ENCODE data around the gene TRAPPC8.
"Not testable (repeated sequence)": the region's sequence is repeated elsewhere in the genome, so short reads cannot be mapped to it uniquely, and the experiment has no call there.

The TRAPPC8 gene

DNA sequence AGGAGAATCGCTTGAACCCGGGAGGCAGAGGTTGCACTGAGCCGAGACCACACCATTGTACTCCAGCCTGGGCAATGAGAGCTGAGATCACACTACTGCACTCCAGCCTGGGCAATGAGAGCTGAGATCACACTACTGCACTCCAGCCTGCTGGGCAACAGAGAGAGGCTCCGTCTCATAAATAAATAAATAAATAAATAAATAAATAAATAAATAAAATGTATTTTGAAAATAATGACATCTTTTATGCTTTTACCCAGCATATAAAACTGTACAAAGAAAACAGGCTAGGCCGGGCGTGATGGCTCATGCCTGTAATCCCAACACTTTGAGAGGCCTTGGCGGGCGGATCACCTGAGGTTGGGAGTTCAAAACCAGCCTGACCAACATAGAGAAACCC is 8.2 kb downstream of the TRAPPC8 start:
- H3K27me3 ChIP-seq (ENCODE audit: control insufficient read depth, insufficient read depth, low read length); H3K4me1 ChIP-seq (ENCODE audit: control insufficient read depth, insufficient read depth, low read length); H3K4me3 ChIP-seq (ENCODE audit: low read depth, low read length); H3K9me3 ChIP-seq (ENCODE audit: control insufficient read depth, insufficient read depth, low read length); H3K36me3 ChIP-seq (ENCODE audit: control insufficient read depth, insufficient read depth, low read length); H3K9ac ChIP-seq (ENCODE audit: low read depth, low read length): not testable (repeated sequence)

DNA sequence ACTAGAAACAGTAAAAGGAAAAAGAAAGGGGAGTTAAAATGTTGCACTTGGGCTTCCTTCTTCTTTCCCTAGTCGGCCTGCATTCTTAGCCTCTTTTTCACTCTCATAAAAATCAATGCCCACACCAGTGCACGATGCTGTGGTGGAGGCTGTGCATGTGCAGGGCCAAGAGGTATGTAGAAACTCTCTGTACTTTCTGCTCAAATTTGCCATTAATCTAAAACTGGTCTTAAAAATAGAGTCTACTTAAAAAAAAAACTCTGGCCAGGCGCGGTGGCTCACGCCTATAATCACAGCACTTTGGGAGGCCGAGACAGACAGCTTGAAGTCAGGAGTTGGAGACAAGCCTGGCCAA is 11.1 kb downstream of the TRAPPC8 start:
- no peaks in the 10 kb centered on the region for H3K4me1 ChIP-seq (ENCODE audit: control insufficient read depth, insufficient read depth, low read length)
- no peaks in the 10 kb centered on the region for H3K9me3 ChIP-seq (ENCODE audit: control insufficient read depth, insufficient read depth, low read length)
- peaks cover 7% of the 10 kb centered on the region for H3K36me3 ChIP-seq (ENCODE audit: control insufficient read depth, insufficient read depth, low read length)
- no peak overlapping the region for H3K4me3 ChIP-seq (ENCODE audit: low read depth, low read length)
- H3K9ac ChIP-seq (ENCODE audit: low read depth, low read length) = no peak overlapping the region
- no peaks in the 10 kb centered on the region for H3K27me3 ChIP-seq (ENCODE audit: control insufficient read depth, insufficient read depth, low read length)

DNA sequence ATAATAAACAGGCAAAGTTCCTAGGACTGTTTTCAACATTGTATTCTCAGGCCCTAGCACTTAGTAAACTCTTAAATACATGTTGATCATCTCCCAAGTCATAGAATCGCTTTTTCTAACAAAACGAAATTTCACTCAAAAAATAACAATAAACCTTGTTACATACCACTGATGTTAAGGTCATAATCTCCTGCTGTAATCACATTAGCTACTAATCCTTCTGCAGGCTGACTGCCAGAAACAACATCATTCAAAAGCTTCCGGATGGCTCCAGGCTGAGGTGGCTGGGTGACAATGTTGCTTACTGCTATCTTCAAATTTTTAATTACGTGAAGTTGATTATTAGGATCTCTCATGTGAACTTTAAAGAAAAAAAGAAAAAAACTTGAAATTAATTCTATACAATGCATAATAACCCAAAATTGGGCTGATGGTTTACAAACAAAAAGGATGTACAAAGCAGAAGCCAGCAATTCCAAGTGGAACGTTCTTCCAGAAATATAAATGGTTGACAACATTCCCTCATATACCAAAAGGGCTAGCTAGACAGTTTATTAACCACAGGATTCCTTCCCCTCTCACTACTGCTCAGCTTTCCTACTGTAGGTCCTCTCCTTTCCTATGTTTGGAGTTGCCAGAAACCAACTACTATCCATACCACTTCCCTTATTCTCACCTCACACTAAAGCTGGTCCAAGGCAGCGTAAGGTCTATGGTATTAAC is 11.6 kb downstream of the TRAPPC8 start:
- Histone ChIP-seq H3K4me1 (ENCODE audit: control insufficient read depth, insufficient read depth, low read length) (no peaks in the 10 kb centered on the region), H3K9ac (ENCODE audit: low read depth, low read length) (no peak overlapping the region), H3K4me3 (ENCODE audit: low read depth, low read length) (no peak overlapping the region), H3K27me3 (ENCODE audit: control insufficient read depth, insufficient read depth, low read length) (no peaks in the 10 kb centered on the region), H3K36me3 (ENCODE audit: control insufficient read depth, insufficient read depth, low read length) (peaks cover 7% of the 10 kb centered on the region), H3K9me3 (ENCODE audit: control insufficient read depth, insufficient read depth, low read length) (no peaks in the 10 kb centered on the region)

DNA sequence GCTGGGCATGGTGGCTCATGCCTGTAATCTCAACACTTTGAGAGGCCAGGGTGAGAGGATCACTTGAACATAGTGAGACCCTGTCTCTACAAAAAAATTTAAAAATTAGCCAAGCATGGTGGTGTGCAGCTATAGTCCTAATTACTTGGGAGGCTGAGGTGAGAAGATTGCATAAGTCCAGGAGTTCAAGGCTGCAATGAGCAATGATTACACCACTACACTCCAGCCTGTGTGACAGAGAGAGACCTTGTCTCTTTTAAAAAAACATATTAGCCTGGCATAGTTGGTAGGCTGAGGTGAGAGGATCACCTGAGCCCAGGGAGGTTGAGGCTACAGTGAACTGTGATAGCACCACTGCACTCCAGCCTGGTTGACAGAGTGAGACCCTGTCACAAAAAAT is 13.7 kb downstream of the TRAPPC8 start:
- Histone ChIP-seq H3K9me3 (ENCODE audit: control insufficient read depth, insufficient read depth, low read length) (no peaks in the 10 kb centered on the region), H3K9ac (ENCODE audit: low read depth, low read length) (no peak overlapping the region), H3K4me1 (ENCODE audit: control insufficient read depth, insufficient read depth, low read length) (no peaks in the 10 kb centered on the region), H3K27me3 (ENCODE audit: control insufficient read depth, insufficient read depth, low read length) (no peaks in the 10 kb centered on the region), H3K4me3 (ENCODE audit: low read depth, low read length) (no peak overlapping the region), H3K36me3 (ENCODE audit: control insufficient read depth, insufficient read depth, low read length) (peaks cover 3% of the 10 kb centered on the region)

DNA sequence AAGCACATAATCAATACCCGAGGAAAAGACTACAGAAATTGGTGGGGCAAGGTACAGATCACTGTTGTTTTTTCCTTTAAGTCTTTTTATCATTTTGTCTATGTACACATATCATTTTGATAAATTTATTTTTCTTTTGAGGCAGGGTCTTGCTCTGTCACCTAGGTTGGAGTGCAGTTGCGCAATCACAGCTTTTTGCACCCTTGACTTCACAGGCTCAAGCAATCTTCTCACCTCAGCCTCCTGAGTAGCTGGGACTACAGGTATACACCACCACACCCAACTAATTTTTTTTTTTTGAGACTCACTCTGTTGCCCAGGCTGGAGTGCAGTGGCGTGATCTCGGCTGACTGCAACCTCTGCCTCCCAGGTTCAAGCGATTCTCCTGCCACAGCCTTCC is 15.9 kb downstream of the TRAPPC8 start:
- not testable (repeated sequence) for H3K27me3 ChIP-seq (ENCODE audit: control insufficient read depth, insufficient read depth, low read length); H3K9ac ChIP-seq (ENCODE audit: low read depth, low read length); H3K9me3 ChIP-seq (ENCODE audit: control insufficient read depth, insufficient read depth, low read length); H3K4me3 ChIP-seq (ENCODE audit: low read depth, low read length); H3K36me3 ChIP-seq (ENCODE audit: control insufficient read depth, insufficient read depth, low read length); H3K4me1 ChIP-seq (ENCODE audit: control insufficient read depth, insufficient read depth, low read length)

DNA sequence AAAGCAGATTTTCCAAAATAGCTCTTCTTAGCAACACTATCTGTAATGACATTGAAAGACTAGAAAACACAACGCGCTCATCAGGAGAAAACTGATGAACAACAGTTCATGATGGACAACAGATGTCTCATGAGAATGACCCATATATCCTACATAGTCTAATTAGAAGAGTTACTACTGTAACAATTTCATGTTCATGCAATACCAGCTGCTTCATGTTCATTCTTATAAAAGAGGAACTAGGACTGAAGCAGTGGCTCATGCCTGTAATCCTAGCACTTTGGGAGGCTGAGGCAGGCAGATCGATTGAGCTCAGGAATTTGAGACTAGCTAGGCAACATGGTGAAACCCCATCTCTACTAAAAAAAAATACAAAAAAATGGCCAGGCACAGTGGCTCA is 22.7 kb downstream of the TRAPPC8 start:
- H3K4me3 ChIP-seq (ENCODE audit: low read depth, low read length) = no peak overlapping the region
- H3K4me1 ChIP-seq (ENCODE audit: control insufficient read depth, insufficient read depth, low read length) = no peaks in the 10 kb centered on the region
- H3K36me3 ChIP-seq (ENCODE audit: control insufficient read depth, insufficient read depth, low read length) = peaks cover 4% of the 10 kb centered on the region
- H3K27me3 ChIP-seq (ENCODE audit: control insufficient read depth, insufficient read depth, low read length) = no peaks in the 10 kb centered on the region
- H3K9me3 ChIP-seq (ENCODE audit: control insufficient read depth, insufficient read depth, low read length) = no peaks in the 10 kb centered on the region
- no peak overlapping the region for H3K9ac ChIP-seq (ENCODE audit: low read depth, low read length)

DNA sequence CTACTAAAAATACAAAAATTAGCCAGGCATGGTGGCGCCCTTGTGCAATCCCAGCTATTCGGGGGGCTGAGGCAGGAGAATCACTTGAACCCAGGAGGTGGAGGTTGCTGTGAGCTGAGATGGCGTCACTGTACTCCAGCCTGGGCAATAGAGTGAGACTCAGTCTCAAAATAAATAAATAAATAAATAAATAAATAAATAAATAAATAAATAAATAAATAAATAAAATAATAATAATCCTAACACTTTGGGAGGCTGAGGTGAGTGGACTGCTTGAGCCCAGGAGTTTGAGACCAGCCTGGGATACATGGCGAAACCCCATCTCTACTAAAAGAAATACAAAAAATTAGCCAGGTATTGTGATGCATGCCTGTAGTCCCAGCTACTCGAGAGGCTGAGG is 23.6 kb downstream of the TRAPPC8 start:
- H3K4me3 ChIP-seq (ENCODE audit: low read depth, low read length); H3K4me1 ChIP-seq (ENCODE audit: control insufficient read depth, insufficient read depth, low read length); H3K9ac ChIP-seq (ENCODE audit: low read depth, low read length); H3K27me3 ChIP-seq (ENCODE audit: control insufficient read depth, insufficient read depth, low read length); H3K9me3 ChIP-seq (ENCODE audit: control insufficient read depth, insufficient read depth, low read length); H3K36me3 ChIP-seq (ENCODE audit: control insufficient read depth, insufficient read depth, low read length): not testable (repeated sequence)

DNA sequence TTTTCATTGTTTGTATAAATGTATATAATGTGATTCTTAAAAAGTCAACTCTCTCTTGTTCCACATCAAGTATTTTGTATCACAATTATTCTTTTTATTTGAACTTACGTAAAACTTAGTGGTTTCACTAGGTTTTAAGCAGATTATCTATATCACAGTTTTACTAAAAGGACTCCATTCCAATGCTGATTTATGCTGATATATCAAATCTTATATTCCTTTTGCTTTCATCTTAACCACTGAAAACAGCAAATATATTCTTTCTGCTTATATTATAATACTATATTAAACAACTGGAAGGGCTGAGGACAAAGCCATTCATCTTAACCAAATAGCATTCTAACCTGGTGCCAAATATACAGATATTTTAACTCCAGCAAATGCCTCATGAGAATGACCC is 24.2 kb downstream of the TRAPPC8 start:
- no peaks in the 10 kb centered on the region for H3K9me3 ChIP-seq (ENCODE audit: control insufficient read depth, insufficient read depth, low read length)
- H3K4me3 ChIP-seq (ENCODE audit: low read depth, low read length) = no peak overlapping the region
- H3K4me1 ChIP-seq (ENCODE audit: control insufficient read depth, insufficient read depth, low read length) = no peaks in the 10 kb centered on the region
- no peak overlapping the region for H3K9ac ChIP-seq (ENCODE audit: low read depth, low read length)
- no peaks in the 10 kb centered on the region for H3K27me3 ChIP-seq (ENCODE audit: control insufficient read depth, insufficient read depth, low read length)
- H3K36me3 ChIP-seq (ENCODE audit: control insufficient read depth, insufficient read depth, low read length) = peaks cover 5% of the 10 kb centered on the region

DNA sequence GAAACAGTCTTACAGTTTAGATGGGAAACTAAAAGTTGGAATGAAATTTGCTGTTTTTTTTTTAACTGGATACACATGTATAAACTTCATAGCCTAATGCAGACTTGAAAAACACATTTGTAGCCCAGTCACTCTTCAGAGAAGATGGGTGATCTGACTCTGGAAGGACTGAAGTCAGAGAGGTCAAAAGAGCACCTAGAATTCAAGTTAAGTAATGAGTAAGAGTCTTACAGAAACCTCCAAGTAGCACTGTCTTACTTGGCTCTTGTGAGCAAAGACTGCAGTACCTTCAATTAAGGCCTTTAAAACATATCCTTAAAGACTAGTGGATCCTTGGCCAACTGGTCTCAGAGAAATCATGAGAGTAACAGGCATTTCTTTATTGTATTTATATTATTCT is 41.9 kb downstream of the TRAPPC8 start:
- peaks cover 5% of the 10 kb centered on the region for H3K36me3 ChIP-seq (ENCODE audit: control insufficient read depth, insufficient read depth, low read length)
- H3K4me3 ChIP-seq (ENCODE audit: low read depth, low read length) = no peak overlapping the region
- H3K9ac ChIP-seq (ENCODE audit: low read depth, low read length) = no peak overlapping the region
- H3K4me1 ChIP-seq (ENCODE audit: control insufficient read depth, insufficient read depth, low read length) = no peaks in the 10 kb centered on the region
- no peaks in the 10 kb centered on the region for H3K27me3 ChIP-seq (ENCODE audit: control insufficient read depth, insufficient read depth, low read length)
- H3K9me3 ChIP-seq (ENCODE audit: control insufficient read depth, insufficient read depth, low read length) = no peaks in the 10 kb centered on the region

DNA sequence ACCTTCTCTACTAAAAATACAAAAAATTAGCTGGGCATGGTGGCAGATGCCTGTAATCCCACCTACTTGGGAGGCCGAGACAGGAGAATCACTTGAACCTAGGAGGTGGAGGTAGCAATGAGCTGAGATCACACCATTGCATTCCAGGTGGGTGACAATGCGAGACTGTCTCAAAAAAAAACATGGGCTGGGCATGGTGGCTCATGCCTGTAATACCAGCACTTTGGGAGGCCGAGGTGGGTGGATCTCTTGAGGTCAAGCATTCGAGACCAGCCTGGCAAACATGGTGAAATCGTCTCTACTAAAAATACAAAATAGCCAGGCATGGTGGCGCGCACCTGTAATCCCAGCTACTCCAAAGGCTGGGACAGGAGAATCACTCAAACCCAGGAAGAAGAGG is 43.2 kb downstream of the TRAPPC8 start:
- not testable (repeated sequence) for H3K36me3 ChIP-seq (ENCODE audit: control insufficient read depth, insufficient read depth, low read length); H3K9ac ChIP-seq (ENCODE audit: low read depth, low read length)

DNA sequence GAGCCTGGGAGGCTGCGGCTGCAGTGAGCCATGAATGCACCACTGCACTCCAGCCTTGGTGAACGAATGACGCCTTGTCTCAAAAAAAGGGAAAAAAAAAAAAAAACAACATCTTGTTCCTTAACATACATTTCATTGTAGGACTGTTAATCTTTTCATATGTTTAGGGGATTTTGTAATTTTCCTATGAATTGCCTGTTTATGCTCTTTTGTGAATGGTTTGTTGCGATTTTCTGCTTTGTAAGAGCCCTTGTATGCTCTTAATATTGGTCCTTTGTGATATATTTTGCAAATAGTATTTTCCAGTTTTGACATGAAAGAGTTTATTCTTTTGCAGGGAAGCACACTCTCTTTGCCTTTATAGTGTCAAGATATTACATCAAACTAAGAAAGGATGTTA is 50.0 kb downstream of the TRAPPC8 start:
- no peaks in the 10 kb centered on the region for H3K9me3 ChIP-seq (ENCODE audit: control insufficient read depth, insufficient read depth, low read length)
- H3K4me3 ChIP-seq (ENCODE audit: low read depth, low read length) = no peak overlapping the region
- no peak overlapping the region for H3K9ac ChIP-seq (ENCODE audit: low read depth, low read length)
- H3K4me1 ChIP-seq (ENCODE audit: control insufficient read depth, insufficient read depth, low read length) = no peaks in the 10 kb centered on the region
- no peaks in the 10 kb centered on the region for H3K27me3 ChIP-seq (ENCODE audit: control insufficient read depth, insufficient read depth, low read length)
- H3K36me3 ChIP-seq (ENCODE audit: control insufficient read depth, insufficient read depth, low read length) = no peaks in the 10 kb centered on the region

More for the DNA sequence above, 43.2 kb downstream of the TRAPPC8 start:
- not testable (repeated sequence) for H3K4me1 ChIP-seq (ENCODE audit: control insufficient read depth, insufficient read depth, low read length); H3K27me3 ChIP-seq (ENCODE audit: control insufficient read depth, insufficient read depth, low read length); H3K9me3 ChIP-seq (ENCODE audit: control insufficient read depth, insufficient read depth, low read length); H3K4me3 ChIP-seq (ENCODE audit: low read depth, low read length)

DNA sequence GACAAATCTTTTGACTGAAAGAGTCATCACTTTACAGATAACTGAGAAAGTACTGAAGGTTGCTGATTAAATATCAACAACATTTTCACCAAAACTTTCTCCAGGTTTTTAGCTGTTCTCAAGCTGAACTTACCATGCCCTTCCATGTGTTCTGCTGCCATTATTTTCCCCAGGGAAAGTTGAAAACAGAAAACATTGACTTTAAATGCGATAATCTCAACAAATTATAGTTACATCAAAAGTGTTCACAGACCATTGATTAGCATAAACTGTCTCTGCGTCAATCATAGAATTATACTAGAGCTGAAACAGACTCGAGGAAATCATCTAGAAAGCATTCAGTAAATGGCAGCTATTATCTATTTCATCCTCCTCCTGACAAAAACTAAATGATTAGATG is 51.4 kb downstream of the TRAPPC8 start:
- no peaks in the 10 kb centered on the region for H3K9me3 ChIP-seq (ENCODE audit: control insufficient read depth, insufficient read depth, low read length)
- H3K36me3 ChIP-seq (ENCODE audit: control insufficient read depth, insufficient read depth, low read length) = no peaks in the 10 kb centered on the region
- no peak overlapping the region for H3K9ac ChIP-seq (ENCODE audit: low read depth, low read length)
- H3K4me3 ChIP-seq (ENCODE audit: low read depth, low read length) = no peak overlapping the region
- no peaks in the 10 kb centered on the region for H3K27me3 ChIP-seq (ENCODE audit: control insufficient read depth, insufficient read depth, low read length)
- H3K4me1 ChIP-seq (ENCODE audit: control insufficient read depth, insufficient read depth, low read length) = no peaks in the 10 kb centered on the region
